ENCODE results near the gene NKX1-2.

- TF ChIP-seq RAD21 (IDR thresholded peaks at IDR 0.05; ENCODE audit: low read length) (no peak), CTCF (conservative IDR thresholded peaks at IDR 0.05; ENCODE audit: low read depth, low read length) (no peak), NFE2L2 (IDR thresholded peaks at IDR 0.05; ENCODE audit: low read depth, low read length) (no peak), CEBPB (IDR thresholded peaks at IDR 0.05; ENCODE audit: low read depth, low read length) (no peak), POLR2A (IDR thresholded peaks at IDR 0.05; ENCODE audit: low read depth, low read length) (no peak), RFX5 (IDR thresholded peaks at IDR 0.05; ENCODE audit: low read depth, low read length) (no peak), BHLHE40 (IDR thresholded peaks at IDR 0.05; ENCODE audit: low read depth, low read length) (no peak), MAZ (IDR thresholded peaks at IDR 0.05; ENCODE audit: borderline replicate concordance, low read depth, low read length) (no peak), SMC3 (IDR thresholded peaks at IDR 0.05; ENCODE audit: low read depth, low read length) (no peak)
Measured at GRCh38 chr10:124498056-124498455, 48.2 kb upstream of the NKX1-2 start.
